ENCODE results near the gene STK10. TPM values are rescaled to one million over a fixed set of nuclear protein-coding genes. Genes with fewer than 3 reads are reported as not detected.

STK10 gene
- total RNA-seq, 2 donors from 2014 or later: 199 to 218 TPM

- peaks cover 14 to 18% of the 10 kb centered on the region in 2 donors for H3K4me1 Mint-ChIP-seq (ENCODE audit: low read depth in 2 of 2)
- H3K27ac Mint-ChIP-seq: peak overlapping the region; percentile 40 to 94
- DNase-seq (ENCODE audit: low spot score) (no peak), ATAC-seq (peak; percentile 54)
- no peaks in the 10 kb centered on the region for H3K9me3 Mint-ChIP-seq
- H3K36me3 Mint-ChIP-seq: peaks cover 10% of the 10 kb centered on the region
- no peaks in the 10 kb centered on the region for H3K27me3 Mint-ChIP-seq
- no peak overlapping the region for H3K4me3 Mint-ChIP-seq
Observed at GRCh38 chr5:172086194-172086975, 101.6 kb downstream of the STK10 start.

DNA sequence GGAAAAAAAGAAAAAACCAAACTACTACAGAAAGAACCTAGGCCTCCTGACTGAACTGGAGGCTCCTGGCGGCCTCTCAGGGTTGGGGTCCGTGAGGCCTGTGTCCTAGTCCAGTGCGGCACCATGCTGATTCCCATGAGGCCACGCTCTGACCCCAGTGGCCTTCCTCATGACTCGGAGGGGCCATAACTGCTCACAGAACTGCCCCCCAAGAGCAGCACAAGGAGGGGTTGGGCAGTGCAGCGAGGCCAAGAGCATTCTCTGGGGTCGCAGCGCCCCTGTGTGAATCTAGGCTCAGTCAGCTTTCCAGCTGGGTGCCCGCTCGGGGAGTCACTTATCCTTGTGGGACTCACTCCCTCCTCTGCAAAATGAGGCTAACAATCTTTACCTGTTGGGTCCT lies 102.3 kb downstream of the STK10 start:
- ATAC-seq: peak in 1 of 2 donors; percentile 23
- Mint-ChIP-seq H3K27ac (peak overlapping the region; percentile 40 to 94), H3K9me3 (no peaks in the 10 kb centered on the region), H3K27me3 (no peaks in the 10 kb centered on the region), H3K4me3 (no peak overlapping the region), H3K4me1 (ENCODE audit: low read depth in 2 of 2) (peaks cover 14 to 18% of the 10 kb centered on the region in 2 donors), H3K36me3 (peaks cover 10% of the 10 kb centered on the region)
- DNase-seq (ENCODE audit: low spot score): no peak

GRCh38 chr5:172082180-172082579 lies 105.8 kb downstream of the STK10 start:
- H3K27ac Mint-ChIP-seq: peak overlapping the region in 1 of 2 donors; percentile 31
- H3K4me3 Mint-ChIP-seq: no peak overlapping the region
- H3K27me3 Mint-ChIP-seq: no peaks in the 10 kb centered on the region
- peaks cover 19 to 24% of the 10 kb centered on the region in 2 donors for H3K4me1 Mint-ChIP-seq (ENCODE audit: low read depth in 2 of 2)
- DNase-seq (ENCODE audit: low spot score) (no peak), ATAC-seq (no peak)
- peaks cover 11% of the 10 kb centered on the region for H3K36me3 Mint-ChIP-seq
- H3K9me3 Mint-ChIP-seq: no peaks in the 10 kb centered on the region

DNA sequence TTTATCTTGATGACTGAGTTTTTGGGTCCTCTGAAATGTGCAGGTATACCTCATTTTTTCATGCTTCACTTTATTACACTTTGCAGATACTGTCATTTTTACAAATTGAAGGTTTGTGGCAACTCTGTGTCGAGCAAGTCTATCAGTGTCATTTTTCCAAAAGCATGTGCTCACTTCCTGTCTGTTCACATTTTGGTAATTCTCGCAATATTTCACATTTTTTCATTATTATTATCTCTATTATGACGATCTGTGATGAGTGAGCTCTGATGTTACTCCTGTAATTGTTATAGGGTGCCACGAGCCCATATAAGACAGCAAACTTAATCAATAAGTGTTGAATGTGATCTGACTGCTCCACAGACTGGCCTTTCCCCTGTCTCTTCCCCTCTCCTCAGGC lies 108.1 kb downstream of the STK10 start:
- Mint-ChIP-seq H3K9me3 (no peaks in the 10 kb centered on the region), H3K4me1 (ENCODE audit: low read depth in 2 of 2) (peaks cover 13 to 20% of the 10 kb centered on the region in 2 donors), H3K36me3 (peaks cover 22% of the 10 kb centered on the region), H3K4me3 (no peak overlapping the region), H3K27ac (peak overlapping the region; percentile 72 to 81), H3K27me3 (no peaks in the 10 kb centered on the region)
- no peak for DNase-seq (ENCODE audit: low spot score)
- ATAC-seq: no peak

GRCh38 chr5:172078726-172079345 lies 109.2 kb downstream of the STK10 start:
- no peaks in the 10 kb centered on the region for H3K27me3 Mint-ChIP-seq
- H3K9me3 Mint-ChIP-seq: no peaks in the 10 kb centered on the region
- H3K36me3 Mint-ChIP-seq: peaks cover 22% of the 10 kb centered on the region
- peak overlapping the region; percentile 9 for H3K4me3 Mint-ChIP-seq
- DNase-seq (ENCODE audit: low spot score): no peak
- H3K27ac Mint-ChIP-seq: peak overlapping the region; percentile 69 to 90
- peak in 1 of 2 donors; percentile 52 for ATAC-seq
- peaks cover 13 to 20% of the 10 kb centered on the region in 2 donors for H3K4me1 Mint-ChIP-seq (ENCODE audit: low read depth in 2 of 2)

DNA sequence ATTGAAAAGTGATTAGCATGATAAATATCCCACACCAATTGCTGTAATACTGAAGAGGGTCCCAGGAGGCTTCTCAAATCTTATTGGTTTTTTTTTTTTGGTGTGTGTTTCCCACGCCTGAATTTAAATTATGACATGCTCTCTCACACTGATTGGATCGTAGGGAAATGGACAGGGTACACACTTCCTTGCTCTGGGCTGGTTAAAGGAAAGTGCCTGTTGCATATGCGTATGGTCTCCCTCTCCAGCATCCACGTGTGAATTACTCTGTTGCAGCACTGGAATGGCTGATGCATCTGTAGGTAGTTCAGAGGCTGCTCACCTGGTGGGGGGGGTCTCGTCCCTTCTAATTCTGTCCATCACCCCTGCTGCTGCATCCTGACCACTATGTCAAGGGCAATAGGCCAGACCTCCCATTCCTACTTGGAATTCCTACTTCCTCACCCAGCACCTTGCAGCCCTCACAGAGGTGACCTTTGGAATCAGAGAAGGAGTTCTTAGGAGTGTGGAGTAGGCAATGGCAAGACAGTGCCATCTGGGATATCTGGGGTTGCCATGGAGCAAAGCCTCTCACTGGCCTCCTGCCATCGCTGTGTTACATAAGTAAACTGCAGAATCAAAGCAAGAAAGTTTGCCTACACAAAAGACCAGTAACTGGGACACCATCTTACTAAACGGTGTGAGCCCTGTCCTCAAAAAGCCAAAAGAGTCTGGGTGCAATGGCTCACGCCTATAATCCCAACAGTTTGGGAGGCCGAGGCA lies 110.2 kb downstream of the STK10 start:
- H3K27me3 Mint-ChIP-seq: no peaks in the 10 kb centered on the region
- no peak for DNase-seq (ENCODE audit: low spot score)
- peaks cover 22% of the 10 kb centered on the region for H3K36me3 Mint-ChIP-seq

DNA sequence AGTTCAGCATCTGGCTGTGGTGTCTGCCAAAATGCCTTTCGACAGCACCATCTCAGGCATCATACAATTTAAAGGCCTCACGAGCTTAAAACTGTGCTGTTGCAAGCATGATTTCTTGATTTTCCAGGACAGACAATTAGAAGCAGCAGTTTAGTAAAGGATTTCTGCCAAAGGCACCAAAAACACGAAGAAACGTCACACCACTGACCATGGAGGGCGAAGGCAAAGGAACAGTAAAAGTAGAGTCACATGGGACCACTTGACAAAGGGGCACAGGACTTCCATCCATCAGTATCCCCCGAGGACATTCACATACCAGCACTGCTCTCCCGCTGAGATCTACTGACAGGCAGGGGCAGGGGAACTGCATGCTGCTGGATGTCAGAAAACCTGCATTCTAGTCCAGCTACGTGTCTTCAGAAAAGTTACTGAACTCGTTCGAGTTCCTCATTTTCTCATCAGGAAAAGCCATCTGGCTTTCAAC lies 111.2 kb downstream of the STK10 start:
- DNase-seq (ENCODE audit: low spot score) (no peak), ATAC-seq (no peak)
- H3K9me3 Mint-ChIP-seq: no peaks in the 10 kb centered on the region
- no peak overlapping the region for H3K4me3 Mint-ChIP-seq
- H3K36me3 Mint-ChIP-seq: peaks cover 22% of the 10 kb centered on the region
- H3K27ac Mint-ChIP-seq: peak overlapping the region; percentile 69 to 90
- H3K4me1 Mint-ChIP-seq (ENCODE audit: low read depth in 2 of 2): peaks cover 14 to 20% of the 10 kb centered on the region in 2 donors
- H3K27me3 Mint-ChIP-seq: no peaks in the 10 kb centered on the region

More for the DNA sequence above, 110.2 kb downstream of the STK10 start:
- Mint-ChIP-seq H3K4me3 (no peak overlapping the region), H3K9me3 (no peaks in the 10 kb centered on the region), H3K4me1 (ENCODE audit: low read depth in 2 of 2) (peaks cover 13 to 20% of the 10 kb centered on the region in 2 donors), H3K27ac (peak overlapping the region; percentile 69 to 90)
- ATAC-seq: no peak

- H3K36me3 Mint-ChIP-seq: peaks cover 22% of the 10 kb centered on the region
- ATAC-seq (no peak), DNase-seq (ENCODE audit: low spot score) (no peak)
- H3K27ac Mint-ChIP-seq: no peak overlapping the region
- H3K4me3 Mint-ChIP-seq: no peak overlapping the region
- no peaks in the 10 kb centered on the region for H3K27me3 Mint-ChIP-seq
- H3K9me3 Mint-ChIP-seq: no peaks in the 10 kb centered on the region
- peaks cover 19 to 26% of the 10 kb centered on the region in 2 donors for H3K4me1 Mint-ChIP-seq (ENCODE audit: low read depth in 2 of 2)
Observed at GRCh38 chr5:172075656-172076055, 112.4 kb downstream of the STK10 start.

- Mint-ChIP-seq H3K4me1 (ENCODE audit: low read depth in 2 of 2) (peaks cover 14 to 20% of the 10 kb centered on the region in 2 donors), H3K27me3 (no peaks in the 10 kb centered on the region), H3K27ac (no peak overlapping the region), H3K9me3 (no peaks in the 10 kb centered on the region), H3K4me3 (no peak overlapping the region), H3K36me3 (peaks cover 16% of the 10 kb centered on the region)
- DNase-seq (ENCODE audit: low spot score): no peak
- no peak for ATAC-seq
Observed at GRCh38 chr5:172074896-172075295, 113.1 kb downstream of the STK10 start.

DNA sequence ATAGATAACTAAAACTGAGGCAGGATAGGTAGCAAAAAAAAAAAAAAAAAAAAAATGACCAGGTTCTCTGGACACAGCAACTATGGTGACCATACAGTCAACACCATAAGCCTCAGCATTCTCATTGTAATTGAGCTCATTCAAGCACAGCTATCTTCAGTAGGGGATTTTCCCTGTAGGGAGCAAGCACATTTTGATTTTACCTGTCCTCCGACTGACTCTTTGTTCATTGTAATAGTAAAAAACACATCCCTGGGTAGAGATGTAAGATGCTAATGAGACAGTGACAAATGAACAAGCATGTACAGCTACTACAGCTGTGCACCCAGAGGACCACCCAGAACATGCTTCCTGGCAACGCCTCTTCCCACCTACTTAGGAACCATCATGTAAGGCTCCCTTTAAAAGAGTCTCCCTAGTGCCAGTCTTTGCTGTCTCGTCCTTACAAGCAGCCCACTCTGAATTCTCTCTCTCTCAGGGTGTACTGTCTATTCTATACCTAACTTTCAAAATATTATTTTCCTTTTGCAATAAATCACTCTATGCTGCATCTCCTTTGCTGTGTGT lies 116.6 kb downstream of the STK10 start:
- H3K4me3 Mint-ChIP-seq: no peak overlapping the region
- peak overlapping the region; percentile 28 to 58 for H3K27ac Mint-ChIP-seq
- H3K9me3 Mint-ChIP-seq: no peaks in the 10 kb centered on the region
- no peak for ATAC-seq
- H3K36me3 Mint-ChIP-seq: peaks cover 5% of the 10 kb centered on the region
- no peak for DNase-seq (ENCODE audit: low spot score)
- no peaks in the 10 kb centered on the region for H3K27me3 Mint-ChIP-seq
- H3K4me1 Mint-ChIP-seq (ENCODE audit: low read depth in 2 of 2): peaks cover 27 to 38% of the 10 kb centered on the region in 2 donors

GRCh38 chr5:172065431-172066065 lies 122.5 kb downstream of the STK10 start:
- Mint-ChIP-seq H3K27ac (peak overlapping the region; percentile 54 to 86), H3K27me3 (no peaks in the 10 kb centered on the region), H3K4me3 (peak overlapping the region; percentile 45), H3K36me3 (peaks cover 23% of the 10 kb centered on the region), H3K9me3 (no peaks in the 10 kb centered on the region), H3K4me1 (ENCODE audit: low read depth in 2 of 2) (peaks cover 48 to 49% of the 10 kb centered on the region in 2 donors)
- DNase-seq (ENCODE audit: low spot score) (no peak), ATAC-seq (no peak)

GRCh38 chr5:172064766-172065165 lies 123.3 kb downstream of the STK10 start:
- DNase-seq (ENCODE audit: low spot score): no peak
- peak overlapping the region in 1 of 2 donors; percentile 86 for H3K27ac Mint-ChIP-seq
- peaks cover 26% of the 10 kb centered on the region for H3K36me3 Mint-ChIP-seq
- H3K9me3 Mint-ChIP-seq: no peaks in the 10 kb centered on the region
- peaks cover 49% of the 10 kb centered on the region in 2 donors for H3K4me1 Mint-ChIP-seq (ENCODE audit: low read depth in 2 of 2)
- no peak for ATAC-seq
- no peak overlapping the region for H3K4me3 Mint-ChIP-seq
- no peaks in the 10 kb centered on the region for H3K27me3 Mint-ChIP-seq

- H3K27ac Mint-ChIP-seq: peak overlapping the region; percentile 45 to 48
- DNase-seq (ENCODE audit: low spot score) (no peak), ATAC-seq (no peak)
- H3K4me1 Mint-ChIP-seq (ENCODE audit: low read depth in 2 of 2): peaks cover 49 to 50% of the 10 kb centered on the region in 2 donors
- peaks cover 30% of the 10 kb centered on the region for H3K36me3 Mint-ChIP-seq
- H3K9me3 Mint-ChIP-seq: no peaks in the 10 kb centered on the region
- no peaks in the 10 kb centered on the region for H3K27me3 Mint-ChIP-seq
- no peak overlapping the region for H3K4me3 Mint-ChIP-seq
Observed at GRCh38 chr5:172064358-172064757, 123.7 kb downstream of the STK10 start.

Data from natural killer cell treated with Interleukin-12 subunit alpha and Interleukin-12 subunit beta and Interleukin-15 and Interleukin-18, amount 100 ng/mL, for 72 hours (primary cell).